ENCODE results near the gene PLET1.
A peak's percentile ranks its signal among the peaks of the same experiment; 100 is the strongest.

The PLET1 gene

GRCh38 chr11:112280268-112281126 is 19.8 kb upstream of the PLET1 start:
- peak; percentile 77 to 92 for DNase-seq

- peak in 1 of 2 experiments; percentile 69 for DNase-seq
Measured at GRCh38 chr11:112279901-112280267, 19.2 kb upstream of the PLET1 start.

- no peak for DNase-seq
Measured at GRCh38 chr11:112278803-112279202, 18.1 kb upstream of the PLET1 start.

GRCh38 chr11:112277941-112278340 is 17.3 kb upstream of the PLET1 start:
- peak; percentile 12 to 47 for DNase-seq

- DNase-seq, result no peak
Measured at GRCh38 chr11:112277029-112277428, 16.4 kb upstream of the PLET1 start.

- DNase-seq, result no peak
Measured at GRCh38 chr11:112274007-112274783, 13.5 kb upstream of the PLET1 start.

- DNase-seq, result no peak
Measured at GRCh38 chr11:112273066-112273465, 12.4 kb upstream of the PLET1 start.

GRCh38 chr11:112271242-112271641 is 10.6 kb upstream of the PLET1 start:
- no peak for DNase-seq

- DNase-seq, result no peak
Measured at GRCh38 chr11:112270551-112271180, 10.0 kb upstream of the PLET1 start.

- DNase-seq, result no peak
Measured at GRCh38 chr11:112269139-112269538, 8.5 kb upstream of the PLET1 start.

- DNase-seq, result no peak
Measured at GRCh38 chr11:112268406-112268805, 7.7 kb upstream of the PLET1 start.

GRCh38 chr11:112267188-112267591 is 6.5 kb upstream of the PLET1 start:
- no peak for DNase-seq

GRCh38 chr11:112266410-112266778 is 5.7 kb upstream of the PLET1 start:
- DNase-seq, result no peak

GRCh38 chr11:112265659-112266409 is 5.2 kb upstream of the PLET1 start:
- no peak for DNase-seq

GRCh38 chr11:112255067-112255720 is 5.5 kb downstream of the PLET1 start:
- no peak for DNase-seq

- no peak for DNase-seq
Measured at GRCh38 chr11:112253605-112254242, 6.9 kb downstream of the PLET1 start.

- no peak for DNase-seq
Measured at GRCh38 chr11:112249871-112250610, 10.6 kb downstream of the PLET1 start.

- no peak for DNase-seq
Measured at GRCh38 chr11:112248201-112248600, 12.5 kb downstream of the PLET1 start.

- no peak for DNase-seq
Measured at GRCh38 chr11:112247201-112247600, 13.5 kb downstream of the PLET1 start.

- no peak for DNase-seq
Measured at GRCh38 chr11:112241486-112241885, 19.2 kb downstream of the PLET1 start.

- no peak for DNase-seq
Measured at GRCh38 chr11:112238041-112238440, 22.6 kb downstream of the PLET1 start.

Data from SW 1271 (cell line).